Activated T-cell treated with anti-CD3 and anti-CD28 coated beads for 48 hours (primary cell): ENCODE measurements around the gene PPP1R9B.
A peak's percentile ranks its signal among the peaks of the same experiment; 100 is the strongest.

Source experiments
- DNase-seq: peaks from one replicate; pipeline ENCODE4 v3.0.0-alpha.2; 2020; ENCODE audit warnings: low read depth

The PPP1R9B gene

GRCh38 chr17:50141026-50141744 lies 9.3 kb downstream of the PPP1R9B start:
- DNase-seq, result no peak

DNA sequence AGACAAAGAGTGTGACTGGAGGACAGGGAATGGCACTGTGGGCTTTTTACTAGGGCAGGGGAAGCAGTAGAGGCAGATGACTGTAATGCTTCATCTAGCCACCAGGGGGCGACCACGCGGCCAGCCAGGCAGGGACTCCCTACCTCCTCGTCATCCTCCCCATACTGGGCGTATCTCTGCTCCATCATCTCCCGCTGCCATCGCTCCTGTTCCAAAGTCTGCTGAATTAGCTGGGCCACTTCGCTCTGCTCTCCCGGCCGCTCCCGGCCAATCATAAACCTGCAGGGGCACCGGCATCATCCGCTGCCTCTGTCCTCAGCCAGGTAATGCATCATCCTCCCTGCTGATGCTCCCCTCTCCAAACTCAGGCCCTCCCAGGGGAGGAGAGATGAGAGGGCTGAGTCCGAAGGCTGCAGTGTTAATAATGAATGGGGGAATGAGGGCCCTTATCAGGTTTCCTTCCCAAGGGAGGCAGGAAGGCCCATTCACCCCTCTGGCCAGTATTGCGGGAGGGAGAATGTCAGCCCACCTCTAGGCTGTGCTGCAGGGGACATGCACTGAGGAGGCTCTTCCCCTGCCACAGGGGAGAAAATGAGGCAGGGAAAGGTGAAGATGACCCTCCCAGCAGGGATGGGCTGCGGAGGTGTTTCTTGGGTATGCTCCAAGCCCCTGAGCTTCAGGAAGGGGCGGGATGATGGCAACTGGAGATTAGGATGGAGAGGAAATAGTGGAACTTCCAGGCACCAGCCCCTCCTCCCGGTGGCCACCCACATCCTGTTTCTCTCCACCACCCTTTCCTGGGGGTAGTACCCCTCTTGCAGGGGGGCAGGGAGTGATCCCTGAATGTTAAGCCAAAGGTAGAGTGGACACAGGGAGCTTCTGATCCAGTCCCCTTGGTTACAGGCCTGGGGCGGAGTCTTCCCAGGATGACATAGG lies 10.3 kb downstream of the PPP1R9B start:
- peak; percentile 77 for DNase-seq

DNA sequence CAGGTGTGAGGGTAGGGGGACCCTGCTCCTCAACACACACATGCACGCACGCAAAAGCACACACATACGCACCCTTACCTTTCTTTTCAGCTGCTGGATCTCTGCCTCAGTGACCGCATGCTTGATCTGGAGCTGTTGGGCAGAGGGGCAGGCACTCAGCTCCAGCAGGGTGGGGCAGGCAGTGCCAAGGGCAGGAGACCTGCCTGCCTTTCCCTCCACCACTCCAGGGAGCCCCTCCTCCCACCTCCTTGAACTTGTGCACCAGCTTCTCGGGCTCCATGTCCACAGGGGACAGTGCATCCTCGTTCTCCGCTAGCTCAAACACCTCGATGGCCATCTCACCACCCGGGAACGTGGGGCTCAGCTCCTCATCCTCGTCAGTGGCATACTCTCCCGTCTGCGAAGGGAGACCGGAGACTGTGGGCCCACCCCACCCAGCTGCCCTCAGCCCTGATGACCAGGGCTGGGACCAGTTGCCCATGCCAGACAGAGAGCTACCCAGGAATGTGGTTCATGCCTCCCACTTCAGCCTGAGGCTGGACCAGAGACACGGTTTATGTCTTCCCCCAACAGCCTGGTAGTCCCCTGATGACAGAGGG lies 11.2 kb downstream of the PPP1R9B start:
- DNase-seq, result no peak

DNA sequence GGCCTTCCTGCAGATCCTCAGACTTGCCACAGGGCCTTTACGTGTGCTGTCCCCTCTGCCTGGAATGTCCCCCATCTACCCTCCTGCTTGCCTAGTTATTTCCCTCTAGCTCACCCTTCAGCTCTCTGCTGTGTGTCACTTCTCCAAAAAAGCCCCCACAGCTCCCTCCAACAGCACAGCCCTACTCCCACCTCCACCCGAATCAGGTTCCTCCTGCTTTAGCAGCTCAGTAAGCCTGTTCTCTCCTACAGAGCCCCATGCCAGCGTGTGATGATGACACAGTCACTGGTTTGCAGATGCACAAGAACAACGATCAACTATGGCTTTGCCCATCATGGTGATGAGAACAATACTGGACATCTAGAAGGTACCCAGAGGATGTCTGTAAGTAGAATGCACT lies 13.4 kb downstream of the PPP1R9B start:
- no peak for DNase-seq

DNA sequence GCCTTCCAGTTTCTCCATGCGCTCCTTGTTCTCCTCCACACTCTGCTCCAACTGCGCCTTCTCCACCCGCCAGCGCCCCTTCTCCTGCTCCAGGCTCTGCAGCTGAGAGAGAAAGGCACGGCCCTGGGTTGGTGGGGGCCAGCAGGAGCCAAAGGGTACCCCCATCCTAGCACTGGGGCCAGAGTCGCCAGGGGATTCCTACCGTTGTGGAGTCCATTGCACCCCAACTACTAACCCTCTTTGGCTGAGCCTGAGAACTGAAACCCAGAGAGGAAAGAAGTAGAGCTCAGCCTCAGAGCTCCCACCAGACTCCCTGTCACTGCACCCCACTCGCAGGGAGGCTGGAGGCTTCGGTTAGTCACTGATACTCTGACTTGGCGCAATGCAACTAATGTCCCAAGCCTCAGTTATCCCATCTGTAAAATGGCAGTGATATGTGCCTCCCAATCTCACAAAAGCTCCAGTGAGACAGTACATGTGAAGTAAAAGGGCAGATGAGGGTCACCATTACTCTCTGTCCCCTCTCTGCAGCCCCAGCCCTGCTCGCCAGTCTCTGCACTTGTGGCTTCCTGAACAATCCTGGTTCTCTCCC lies 14.3 kb downstream of the PPP1R9B start:
- DNase-seq, result no peak

GRCh38 chr17:50135316-50136095 lies 15.0 kb downstream of the PPP1R9B start:
- no peak for DNase-seq

- no peak for DNase-seq
These were observed 16.0 kb downstream of the PPP1R9B start for GRCh38 chr17:50134206-50135110.

- DNase-seq, result no peak
These were observed 16.7 kb downstream of the PPP1R9B start for GRCh38 chr17:50133769-50134099.

DNA sequence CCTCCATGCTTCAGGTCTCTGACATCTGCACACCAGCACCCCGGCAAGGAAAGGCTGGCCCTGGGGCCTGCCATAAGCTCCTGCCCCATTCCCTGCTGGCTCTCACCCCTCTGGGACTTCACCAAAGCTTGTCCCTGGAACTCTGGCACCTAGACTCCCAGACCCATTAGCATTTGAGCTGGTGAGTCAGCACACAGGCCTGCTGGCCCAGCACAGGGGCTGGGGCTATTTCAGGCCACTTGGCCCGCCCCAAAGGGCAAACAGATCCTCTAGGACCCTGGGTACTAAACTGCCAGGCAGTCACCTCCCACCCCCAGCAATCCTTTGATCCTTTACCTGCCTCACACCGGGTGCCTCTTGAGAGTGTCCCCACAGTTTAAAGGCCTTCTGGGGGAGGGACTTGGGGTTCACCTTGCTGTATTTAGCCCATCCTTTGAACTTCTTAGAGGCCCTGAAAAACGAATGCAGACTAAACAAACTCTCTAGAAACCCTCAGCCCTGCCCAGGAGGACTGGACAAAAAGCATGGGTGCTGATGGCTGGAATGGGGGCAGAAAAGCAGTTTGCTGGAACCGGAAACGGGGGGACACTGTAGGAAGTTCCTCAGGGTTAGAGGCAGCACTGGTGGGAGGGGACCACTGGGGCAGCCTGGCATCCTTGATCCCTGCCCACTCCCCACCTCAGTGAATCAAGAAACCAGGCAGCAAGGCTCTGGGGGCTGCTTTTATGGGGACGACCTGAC lies 17.3 kb downstream of the PPP1R9B start:
- no peak for DNase-seq

GRCh38 chr17:50132104-50132794 lies 18.2 kb downstream of the PPP1R9B start:
- DNase-seq, result no peak

- DNase-seq, result no peak
These were observed 19.7 kb downstream of the PPP1R9B start for GRCh38 chr17:50130559-50131305.

- DNase-seq, result no peak
These were observed 20.5 kb downstream of the PPP1R9B start, which contains the start of gene SAMD14 for GRCh38 chr17:50129728-50130558. SAMD14 (minus strand) TSS chr17:50130160; CDS start chr17:50124959, 5,201 bp downstream.

DNA sequence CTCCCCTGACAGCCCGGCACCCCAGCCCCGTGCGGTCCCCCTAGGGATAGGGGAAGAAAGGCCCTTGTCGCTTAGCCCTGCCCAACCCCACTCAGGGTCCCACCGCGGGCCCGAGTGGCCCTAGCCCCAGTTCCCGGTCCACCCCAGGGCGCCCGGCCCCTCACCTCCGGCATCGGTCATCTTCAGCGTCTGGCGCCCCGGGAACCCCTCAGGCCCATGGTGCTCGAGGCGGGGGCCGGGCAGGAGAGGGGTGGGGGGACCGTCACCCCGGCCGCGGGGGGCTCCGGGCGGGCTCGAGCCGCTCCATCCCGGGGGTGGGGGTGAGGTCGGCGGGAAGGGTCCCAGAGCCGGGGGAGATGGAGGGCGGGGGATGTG lies 21.1 kb downstream of the PPP1R9B start:
- no peak for DNase-seq

- DNase-seq, result no peak
These were observed 21.8 kb downstream of the PPP1R9B start for GRCh38 chr17:50128441-50129352.

DNA sequence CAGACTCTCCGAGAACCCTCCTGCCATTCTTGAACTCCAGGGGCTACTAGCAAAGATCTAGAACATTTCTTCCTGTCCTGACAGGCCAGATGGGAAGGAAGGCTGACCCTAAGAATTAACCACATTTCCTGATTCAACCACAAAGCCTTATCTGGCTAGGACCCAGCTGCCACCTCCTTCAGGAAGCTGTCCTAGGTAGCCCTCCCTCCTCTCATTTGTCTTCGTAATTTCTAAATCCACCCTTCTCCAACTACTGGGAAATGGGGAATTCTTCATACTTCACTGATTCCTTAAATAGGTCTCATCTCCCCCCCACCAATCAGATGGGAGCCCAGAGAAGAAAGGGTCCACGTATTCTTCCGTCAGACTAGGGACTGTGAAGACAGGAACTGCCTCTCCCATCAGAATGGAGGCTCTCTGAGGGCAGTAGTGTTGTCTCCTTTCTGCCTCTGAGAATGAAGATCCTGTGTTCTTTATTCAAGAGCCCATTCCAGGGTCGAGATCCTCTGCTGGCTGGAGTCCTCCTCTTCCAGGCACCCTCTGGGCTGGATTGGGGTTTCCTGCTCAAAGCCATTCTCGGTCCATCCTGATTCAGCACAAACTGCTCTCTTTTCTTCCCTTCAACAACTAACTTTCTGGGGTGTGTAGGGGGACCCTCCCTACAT lies 22.6 kb downstream of the PPP1R9B start:
- DNase-seq, result no peak

- DNase-seq, result no peak
These were observed 25.0 kb downstream of the PPP1R9B start for GRCh38 chr17:50125420-50125997.
